Muscle layer of duodenum (tissue), 2 donors: ENCODE measurements around the gene RBCK1.
"Not testable (repeated sequence)": the region's sequence is repeated elsewhere in the genome, so short reads cannot be mapped to it uniquely, and the experiment has no call there.

Experiments
- H3K27ac ChIP-seq: one replicate; pipeline ENCODE4 v1.7.0; 2013; ENCODE audit warnings: mild to moderate bottlenecking, low read length
- H3K27me3 ChIP-seq: one replicate; pipeline ENCODE4 v1.7.0; 2013; ENCODE audit warnings: low read depth, mild to moderate bottlenecking, control low read depth, low read length
- H3K36me3 ChIP-seq, 2 donors: one replicate each; pipeline ENCODE4 v1.7.0; 2013; ENCODE audit warnings: low read length in 2 of 2, control low read depth in 1 of 2, mild to moderate bottlenecking in 1 of 2; ENCODE audit not compliant: insufficient read depth in 2 of 2, control insufficient read depth in 1 of 2
- H3K4me1 ChIP-seq, 2 donors: one replicate each; pipeline ENCODE4 v1.7.0; 2013; ENCODE audit warnings: low read length in 2 of 2, mild to moderate bottlenecking in 2 of 2, control low read depth in 1 of 2, moderate library complexity in 1 of 2; ENCODE audit not compliant: insufficient read depth in 2 of 2, control insufficient read depth in 1 of 2
- H3K4me3 ChIP-seq, 2 donors: one replicate each; pipeline ENCODE4 v1.7.0; 2013; ENCODE audit warnings: low read length in 2 of 2, low read depth in 1 of 2, mild to moderate bottlenecking in 1 of 2
- H3K9me3 ChIP-seq, 2 donors: one replicate each; pipeline ENCODE4 v1.7.0; 2013; ENCODE audit warnings: low read length in 2 of 2, control low read depth in 1 of 2, mild to moderate bottlenecking in 1 of 2; ENCODE audit not compliant: control insufficient read depth in 1 of 2
- donor health status: healthy.

Gene RBCK1

GRCh38 chr20:391041-391711, 16.9 kb upstream of the RBCK1 start:
- H3K36me3 ChIP-seq = peaks cover 12 to 32% of the 10 kb centered on the region in 2 donors
- H3K4me3 ChIP-seq = no peak overlapping the region
- H3K4me1 ChIP-seq = no peaks in the 10 kb centered on the region
- no peaks in the 10 kb centered on the region for H3K27me3 ChIP-seq
- no peaks in the 10 kb centered on the region for H3K9me3 ChIP-seq
- no peak overlapping the region for H3K27ac ChIP-seq

- peaks cover 12 to 36% of the 10 kb centered on the region in 2 donors for H3K36me3 ChIP-seq
- not testable (repeated sequence) for H3K27me3 ChIP-seq, H3K27ac ChIP-seq, H3K9me3 ChIP-seq, H3K4me1 ChIP-seq, H3K4me3 ChIP-seq
These were observed 14.8 kb upstream of the RBCK1 start for GRCh38 chr20:393296-393695.

DNA sequence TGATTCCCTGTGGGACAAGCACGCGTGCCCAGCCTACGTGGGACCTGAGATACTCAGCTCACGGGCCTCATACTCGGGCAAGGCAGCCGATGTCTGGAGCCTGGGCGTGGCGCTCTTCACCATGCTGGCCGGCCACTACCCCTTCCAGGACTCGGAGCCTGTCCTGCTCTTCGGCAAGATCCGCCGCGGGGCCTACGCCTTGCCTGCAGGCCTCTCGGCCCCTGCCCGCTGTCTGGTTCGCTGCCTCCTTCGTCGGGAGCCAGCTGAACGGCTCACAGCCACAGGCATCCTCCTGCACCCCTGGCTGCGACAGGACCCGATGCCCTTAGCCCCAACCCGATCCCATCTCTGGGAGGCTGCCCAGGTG, 11.9 kb upstream of the RBCK1 start:
- Histone ChIP-seq H3K4me1 (no peaks in the 10 kb centered on the region), H3K27me3 (no peaks in the 10 kb centered on the region), H3K36me3 (peaks cover 10 to 18% of the 10 kb centered on the region in 2 donors), H3K27ac (no peak overlapping the region), H3K4me3 (no peak overlapping the region), H3K9me3 (no peaks in the 10 kb centered on the region)

GRCh38 chr20:396619-397431, 11.3 kb upstream of the RBCK1 start:
- Histone ChIP-seq H3K27me3 (no peaks in the 10 kb centered on the region), H3K9me3 (no peaks in the 10 kb centered on the region), H3K27ac (no peak overlapping the region), H3K4me1 (no peaks in the 10 kb centered on the region), H3K36me3 (peaks cover 10 to 15% of the 10 kb centered on the region in 2 donors), H3K4me3 (no peak overlapping the region)

- H3K27ac ChIP-seq = no peak overlapping the region
- H3K9me3 ChIP-seq = no peaks in the 10 kb centered on the region
- H3K4me1 ChIP-seq = no peaks in the 10 kb centered on the region
- no peak overlapping the region for H3K4me3 ChIP-seq
- no peaks in the 10 kb centered on the region for H3K27me3 ChIP-seq
- H3K36me3 ChIP-seq = peaks cover 10 to 15% of the 10 kb centered on the region in 2 donors
These were observed 10.5 kb upstream of the RBCK1 start for GRCh38 chr20:397432-398237.

- Histone ChIP-seq H3K4me3 (no peak overlapping the region), H3K36me3 (peaks cover 7 to 15% of the 10 kb centered on the region in 2 donors), H3K27me3 (no peaks in the 10 kb centered on the region), H3K4me1 (no peaks in the 10 kb centered on the region), H3K9me3 (no peaks in the 10 kb centered on the region), H3K27ac (no peak overlapping the region)
These were observed 8.9 kb upstream of the RBCK1 start for GRCh38 chr20:399182-399707.

DNA sequence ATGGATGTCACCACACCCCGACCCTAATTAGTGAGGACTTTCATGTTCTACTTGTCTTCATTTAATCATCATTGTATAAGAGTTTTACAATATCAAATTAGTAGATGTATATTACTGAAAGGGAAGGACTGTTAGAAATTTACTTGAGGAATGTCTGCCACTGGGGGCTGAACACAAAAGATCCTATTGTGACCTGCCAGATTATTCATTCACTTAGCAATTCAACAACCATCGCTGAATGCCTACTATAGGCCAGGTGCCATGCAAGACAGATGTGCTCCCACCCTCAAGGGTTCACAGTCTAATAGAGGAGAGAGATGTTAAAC, 8.0 kb upstream of the RBCK1 start:
- no peaks in the 10 kb centered on the region for H3K27me3 ChIP-seq
- H3K36me3 ChIP-seq = peaks cover 7 to 15% of the 10 kb centered on the region in 2 donors
- no peaks in the 10 kb centered on the region for H3K9me3 ChIP-seq
- H3K4me3 ChIP-seq = no peak overlapping the region
- no peak overlapping the region for H3K27ac ChIP-seq
- H3K4me1 ChIP-seq = no peaks in the 10 kb centered on the region

GRCh38 chr20:400454-401275, 7.4 kb upstream of the RBCK1 start:
- no peaks in the 10 kb centered on the region for H3K27me3 ChIP-seq
- no peak overlapping the region for H3K4me3 ChIP-seq
- peaks cover 7 to 15% of the 10 kb centered on the region in 2 donors for H3K36me3 ChIP-seq
- no peak overlapping the region for H3K27ac ChIP-seq
- no peaks in the 10 kb centered on the region for H3K4me1 ChIP-seq
- H3K9me3 ChIP-seq = no peaks in the 10 kb centered on the region

DNA sequence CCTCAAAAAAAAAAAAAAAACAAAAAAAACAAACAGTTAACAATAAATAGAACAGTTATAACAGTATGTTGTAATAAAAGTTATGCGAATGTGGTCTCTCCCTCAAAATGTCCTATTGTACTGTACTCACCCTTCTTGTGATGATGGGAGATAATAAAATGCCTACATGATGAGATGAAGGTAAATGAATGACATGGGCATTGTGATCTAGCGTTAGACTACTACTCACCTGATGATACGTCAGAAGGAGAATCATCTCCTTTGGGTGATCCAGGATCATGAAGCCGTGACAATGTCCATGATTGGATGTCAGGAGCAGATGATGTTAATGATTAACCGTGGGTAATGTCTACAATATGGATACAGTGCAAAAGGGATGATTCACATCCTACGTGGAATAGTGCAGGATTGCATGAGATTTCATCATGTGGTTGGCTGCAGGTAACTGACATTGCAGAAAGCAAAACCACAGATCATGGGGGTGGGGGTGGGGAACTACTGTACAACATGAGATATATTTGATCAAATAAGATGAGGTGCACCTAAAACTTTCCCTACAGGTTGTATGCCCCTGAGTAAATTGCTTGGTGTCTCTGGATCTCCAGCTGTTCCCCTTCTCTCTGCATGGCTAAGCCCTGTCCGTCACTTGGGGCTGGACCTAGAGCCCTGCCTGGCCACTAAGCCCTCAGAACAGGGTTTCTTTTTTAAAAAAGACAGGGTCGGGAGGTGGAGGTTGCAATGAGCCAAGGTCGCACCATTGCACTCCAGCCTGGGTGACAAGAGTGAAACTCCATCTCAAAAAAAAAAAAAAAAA, 6.2 kb upstream of the RBCK1 start:
- no peaks in the 10 kb centered on the region for H3K9me3 ChIP-seq
- H3K4me1 ChIP-seq = peaks cover 0 to 2% of the 10 kb centered on the region in 2 donors
- no peak overlapping the region for H3K27ac ChIP-seq
- H3K27me3 ChIP-seq = no peaks in the 10 kb centered on the region
- H3K4me3 ChIP-seq = no peak overlapping the region
- peaks cover 0 to 4% of the 10 kb centered on the region in 2 donors for H3K36me3 ChIP-seq

DNA sequence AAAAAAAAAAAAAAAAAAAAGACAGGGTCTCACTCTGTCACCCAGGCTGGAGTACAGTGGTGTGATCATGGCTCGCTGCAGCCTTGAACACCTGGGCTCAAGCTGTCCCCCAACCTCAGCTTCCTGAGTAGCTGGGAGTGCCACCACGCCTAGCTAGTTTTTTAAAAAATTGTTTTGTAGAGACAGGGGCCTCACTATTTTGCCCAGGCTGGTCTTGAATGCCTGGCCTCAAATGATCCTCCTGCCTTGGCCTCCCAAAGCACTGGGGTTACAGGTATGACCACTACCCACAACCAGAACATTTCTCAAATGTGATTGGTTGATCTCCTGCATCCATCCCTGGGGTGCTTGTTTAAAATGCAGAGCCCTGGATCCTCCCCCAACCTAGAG, 5.6 kb upstream of the RBCK1 start:
- no peak overlapping the region for H3K27ac ChIP-seq

More for the DNA sequence above, 5.6 kb upstream of the RBCK1 start:
- Histone ChIP-seq H3K27me3 (no peaks in the 10 kb centered on the region), H3K36me3 (no peaks in the 10 kb centered on the region), H3K9me3 (no peaks in the 10 kb centered on the region), H3K4me1 (peaks cover 0 to 7% of the 10 kb centered on the region in 2 donors), H3K4me3 (no peak overlapping the region)
